Nephron (organoid): ENCODE measurements around the gene SYS1.
A peak's percentile ranks its signal among the peaks of the same experiment; 100 is the strongest.

ENCODE experiments used
- H3K27ac Mint-ChIP-seq, 3 experiments: 2 replicates each; pipeline ENCODE4 v1.8.0; 2020; ENCODE audit warnings: mixed read lengths in 3 of 3, mild to moderate bottlenecking in 2 of 3, moderate library complexity in 1 of 3
- H3K27me3 Mint-ChIP-seq: 2 replicates; pipeline ENCODE4 v1.8.0; 2021; ENCODE audit warnings: low read depth, mild to moderate bottlenecking, moderate library complexity, mixed read lengths
- H3K36me3 Mint-ChIP-seq: 2 replicates; pipeline ENCODE4 v1.8.0; 2020; ENCODE audit warnings: low read depth, mixed read lengths
- H3K4me1 Mint-ChIP-seq: 2 replicates; pipeline ENCODE4 v1.8.0; 2020; ENCODE audit warnings: mixed read lengths
- H3K4me3 Mint-ChIP-seq, 3 experiments: 2 replicates each; pipeline ENCODE4 v1.8.0; 2020; ENCODE audit warnings: mild to moderate bottlenecking in 3 of 3, mixed read lengths in 3 of 3, moderate library complexity in 2 of 3
- H3K9me3 Mint-ChIP-seq: 2 replicates; pipeline ENCODE4 v1.8.0; 2020; ENCODE audit warnings: mixed read lengths
- TF ChIP-seq, protein P1 (sequence below), 3 experiments: fragments of 200-600 bp; sonication (generic); IDR thresholded peaks; one replicate each; pipeline ENCODE4 v1.5.0; 2021; ENCODE audit warnings: antibody characterized with exemption in 3 of 3; ENCODE audit not compliant: unreplicated experiment in 3 of 3

The SYS1 gene

DNA sequence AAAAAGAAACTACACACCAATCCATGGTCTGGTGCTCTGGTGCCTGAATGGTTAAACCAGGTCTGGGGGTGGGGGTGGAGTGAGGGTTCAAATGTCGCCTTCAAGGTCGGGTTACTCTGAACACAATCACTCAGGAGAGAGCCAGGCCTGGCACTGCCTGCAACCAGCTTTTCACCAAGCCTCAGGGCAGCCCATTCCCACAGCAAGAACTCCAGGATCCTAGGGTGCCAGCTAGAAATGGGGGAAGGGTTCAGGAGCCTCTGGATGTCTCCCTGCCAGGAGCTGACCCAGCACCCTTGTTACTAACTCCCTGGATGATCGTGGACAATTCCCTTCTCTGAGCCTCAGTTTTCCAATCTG lies 21.4 kb upstream of the SYS1 start:
- Mint-ChIP-seq H3K36me3 (no peaks in the 10 kb centered on the region), H3K4me3 (peak overlapping the region in 2 of 3 experiments; percentile 62 to 74), H3K9me3 (no peaks in the 10 kb centered on the region), H3K27me3 (peaks cover 2% of the 10 kb centered on the region), H3K27ac (peak overlapping the region; percentile 91 to 99 (median 98)), H3K4me1 (peaks cover 82% of the 10 kb centered on the region)
- TF ChIP-seq, protein P1, sequence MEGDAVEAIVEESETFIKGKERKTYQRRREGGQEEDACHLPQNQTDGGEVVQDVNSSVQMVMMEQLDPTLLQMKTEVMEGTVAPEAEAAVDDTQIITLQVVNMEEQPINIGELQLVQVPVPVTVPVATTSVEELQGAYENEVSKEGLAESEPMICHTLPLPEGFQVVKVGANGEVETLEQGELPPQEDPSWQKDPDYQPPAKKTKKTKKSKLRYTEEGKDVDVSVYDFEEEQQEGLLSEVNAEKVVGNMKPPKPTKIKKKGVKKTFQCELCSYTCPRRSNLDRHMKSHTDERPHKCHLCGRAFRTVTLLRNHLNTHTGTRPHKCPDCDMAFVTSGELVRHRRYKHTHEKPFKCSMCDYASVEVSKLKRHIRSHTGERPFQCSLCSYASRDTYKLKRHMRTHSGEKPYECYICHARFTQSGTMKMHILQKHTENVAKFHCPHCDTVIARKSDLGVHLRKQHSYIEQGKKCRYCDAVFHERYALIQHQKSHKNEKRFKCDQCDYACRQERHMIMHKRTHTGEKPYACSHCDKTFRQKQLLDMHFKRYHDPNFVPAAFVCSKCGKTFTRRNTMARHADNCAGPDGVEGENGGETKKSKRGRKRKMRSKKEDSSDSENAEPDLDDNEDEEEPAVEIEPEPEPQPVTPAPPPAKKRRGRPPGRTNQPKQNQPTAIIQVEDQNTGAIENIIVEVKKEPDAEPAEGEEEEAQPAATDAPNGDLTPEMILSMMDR (IDR thresholded peaks at IDR 0.05; ENCODE audit: unreplicated experiment in 3 of 3), result no peak

- H3K4me1 Mint-ChIP-seq, result peaks cover 82% of the 10 kb centered on the region
- peak overlapping the region; percentile 41 to 74 (median 62) for H3K4me3 Mint-ChIP-seq
- TF ChIP-seq, protein P1 (IDR thresholded peaks at IDR 0.05; ENCODE audit: unreplicated experiment in 3 of 3), result no peak
- no peaks in the 10 kb centered on the region for H3K36me3 Mint-ChIP-seq
- H3K27me3 Mint-ChIP-seq, result peaks cover 8% of the 10 kb centered on the region
- peak overlapping the region; percentile 91 to 99 (median 98) for H3K27ac Mint-ChIP-seq
- H3K9me3 Mint-ChIP-seq, result no peaks in the 10 kb centered on the region
These were observed 20.8 kb upstream of the SYS1 start for GRCh38 chr20:45341939-45342854.

GRCh38 chr20:45342855-45343531 lies 20.0 kb upstream of the SYS1 start:
- Mint-ChIP-seq H3K36me3 (no peaks in the 10 kb centered on the region), H3K4me3 (peak overlapping the region in 2 of 3 experiments; percentile 68 to 74), H3K27me3 (peaks cover 13% of the 10 kb centered on the region), H3K9me3 (no peaks in the 10 kb centered on the region), H3K27ac (peak overlapping the region; percentile 91 to 99 (median 98)), H3K4me1 (peaks cover 80% of the 10 kb centered on the region)
- TF ChIP-seq, protein P1 (IDR thresholded peaks at IDR 0.05; ENCODE audit: unreplicated experiment in 3 of 3), result no peak

- Mint-ChIP-seq H3K27ac (peak overlapping the region; percentile 91 to 99 (median 98)), H3K4me3 (peak overlapping the region; percentile 12 to 72 (median 68)), H3K36me3 (no peaks in the 10 kb centered on the region), H3K9me3 (no peaks in the 10 kb centered on the region), H3K27me3 (peaks cover 13% of the 10 kb centered on the region), H3K4me1 (peaks cover 73% of the 10 kb centered on the region)
- TF ChIP-seq, protein P1 (IDR thresholded peaks at IDR 0.05; ENCODE audit: unreplicated experiment in 3 of 3), result no peak
These were observed 19.3 kb upstream of the SYS1 start for GRCh38 chr20:45343532-45344167.

DNA sequence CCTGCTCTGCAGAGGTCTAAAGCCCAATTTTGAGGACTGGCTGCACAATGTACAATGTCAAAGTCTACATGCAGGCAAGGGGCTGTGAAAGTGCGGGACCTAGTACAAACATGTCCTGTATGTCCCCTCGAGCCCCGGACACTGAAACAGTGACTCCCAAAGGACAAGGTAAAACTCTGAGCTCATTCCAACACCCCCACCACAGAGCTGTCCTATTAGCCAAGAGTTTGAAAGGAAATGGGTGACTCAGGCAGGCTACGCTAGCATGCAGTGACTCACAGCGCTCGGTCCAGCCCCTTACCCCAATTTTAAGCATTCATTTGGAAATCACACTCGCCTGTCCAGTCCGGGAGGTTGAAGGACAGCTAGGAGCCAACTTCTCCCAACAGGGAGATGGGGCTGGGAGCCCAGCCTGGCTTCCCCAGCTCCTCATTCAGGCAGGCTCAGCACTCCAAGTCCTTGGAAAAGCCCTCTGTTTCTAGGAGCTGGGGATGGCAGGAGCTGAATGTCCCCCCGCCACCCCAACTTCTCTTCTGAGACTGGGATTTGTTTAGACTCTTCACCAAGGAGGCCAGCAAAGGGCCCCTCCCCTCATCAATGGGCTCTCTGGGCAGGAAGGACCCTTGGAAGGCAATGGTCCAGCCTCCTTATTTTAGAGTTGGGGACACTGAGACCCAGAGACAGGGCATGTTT lies 18.6 kb upstream of the SYS1 start:
- H3K4me3 Mint-ChIP-seq, result peak overlapping the region; percentile 54 to 74 (median 72)
- peaks cover 13% of the 10 kb centered on the region for H3K27me3 Mint-ChIP-seq
- peak overlapping the region; percentile 91 to 99 (median 98) for H3K27ac Mint-ChIP-seq
- peaks cover 68% of the 10 kb centered on the region for H3K4me1 Mint-ChIP-seq
- TF ChIP-seq, protein P1 (IDR thresholded peaks at IDR 0.05; ENCODE audit: unreplicated experiment in 3 of 3), result no peak
- no peaks in the 10 kb centered on the region for H3K9me3 Mint-ChIP-seq
- no peaks in the 10 kb centered on the region for H3K36me3 Mint-ChIP-seq
